Thyroid gland (tissue), 4 donors: ENCODE measurements around the gene ROGDI. TPM values are rescaled to one million over a fixed set of nuclear protein-coding genes. Genes with fewer than 3 reads are reported as not detected.

ENCODE experiments used
- DNase-seq, 2 donors: peaks; one replicate each; pipeline ENCODE4 v3.0.0-alpha.2; 2019
- H3K27ac ChIP-seq, 3 donors: fragments of 200-600 bp; sonication (generic); 1 replicate in 2 of 3; 2 replicates in 1 of 3; pipeline ENCODE4 v1.5.1; 2016 to 2019; ENCODE audit warnings: mild to moderate bottlenecking in 1 of 3, moderate library complexity in 1 of 3
- H3K27me3 ChIP-seq: fragments of 200-600 bp; sonication (generic); one replicate; pipeline ENCODE4 v1.5.1; 2019
- H3K36me3 ChIP-seq, 2 donors: fragments of 200-600 bp; sonication (generic); one replicate each; pipeline ENCODE4 v1.5.1; 2016 to 2019
- H3K4me1 ChIP-seq, 2 donors: fragments of 200-600 bp; sonication (generic); one replicate each; pipeline ENCODE4 v1.5.1; 2017 to 2019
- H3K4me3 ChIP-seq, 3 donors: fragments of 200-600 bp; sonication (generic); replicated peaks in 1 of 3; 1 replicate in 2 of 3; 2 replicates in 1 of 3; pipeline ENCODE4 v1.5.1; 2016; ENCODE audit warnings: mild to moderate bottlenecking in 1 of 3
- H3K9me3 ChIP-seq: fragments of 200-600 bp; sonication (generic); one replicate; pipeline ENCODE4 v1.5.1; 2017
- CTCF ChIP-seq, 6 experiments: fragments of 200-600 bp in 3 of 6; fragments of 450-650 bp in 3 of 6; sonication (generic) in 3 of 6; IDR thresholded peaks; one replicate each; pipeline ENCODE4 v1.5.1; 2016 to 2019; ENCODE audit warnings: antibody characterized with exemption in 6 of 6, mild to moderate bottlenecking in 2 of 6, inconsistent platforms in 1 of 6, moderate library complexity in 1 of 6
- POLR2A ChIP-seq, 2 donors: fragments of 450-650 bp; IDR thresholded peaks; one replicate each; pipeline ENCODE4 v1.6.1; 2017; ENCODE audit warnings: antibody characterized with exemption in 2 of 2, mild to moderate bottlenecking in 2 of 2, moderate library complexity in 1 of 2
- WGBS, 2 donors: methylation state at CpG; one replicate each; pipeline ENCODE4 v1.1.5; 2017; 5-methylcytosine and 5-hydroxymethylcytosine counted together
- intact Hi-C: fragments of 100-400 bp; cut with DNase I; formaldehyde crosslinking; loops from one replicate; pipeline ENCODE4 v1.15.1; 2023
- small RNA-seq: library from RNA; depleted of rRNA; stranded (forward); fragments of <200 nt; gene quantifications from one replicate; pipeline ENCODE3, GENCODE V24; 2016
- total RNA-seq, 4 donors: library from RNA; depleted of rRNA; stranded (reverse); fragments of >200 nt; gene quantifications; one replicate each; pipeline ENCODE4 v1.2.3, GENCODE V29; 2016

Gene ROGDI
- total RNA-seq, 4 donors from 2014 or later: 5.9 to 12.1 (median 8.4) TPM

DNA sequence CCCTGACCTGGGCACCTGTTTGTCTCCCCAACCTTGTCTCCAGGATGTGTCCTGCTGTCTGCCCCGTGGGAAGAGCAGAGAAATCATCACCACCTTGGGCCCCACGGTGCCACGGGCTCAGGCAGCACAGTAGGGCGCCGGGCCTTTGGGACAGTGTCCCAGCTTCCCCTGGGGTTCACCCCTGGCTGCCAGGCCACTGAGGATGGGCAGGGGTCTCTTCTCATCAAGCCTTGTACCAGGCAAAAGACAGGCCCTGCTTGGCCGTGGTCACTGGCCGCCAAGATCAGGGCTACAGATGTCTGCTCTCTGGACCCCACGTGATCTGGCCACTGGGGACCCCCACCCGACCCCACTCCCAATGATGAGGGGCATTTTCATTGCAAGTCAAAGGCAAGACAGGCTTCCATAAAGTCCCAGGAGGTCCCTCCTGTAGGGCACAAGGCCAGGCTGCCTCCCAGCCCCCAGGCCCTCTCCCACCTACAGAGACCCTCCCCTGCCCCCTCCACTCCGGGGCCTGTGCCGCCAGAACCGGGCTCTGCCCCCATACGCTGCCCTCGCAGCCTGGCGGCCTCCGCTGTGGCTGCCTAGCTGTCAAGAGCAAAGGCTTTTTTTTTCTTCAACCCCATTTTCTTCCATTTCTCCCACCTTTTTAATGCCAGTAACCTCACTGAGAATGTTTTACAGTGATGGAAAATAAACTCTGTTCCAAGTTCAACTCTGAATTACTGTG is 53.6 kb downstream of the ROGDI start:
- H3K36me3 ChIP-seq: peaks cover 15 to 22% of the 10 kb centered on the region in 2 donors
- WGBS, 2 donors: 84 to 93% methylated on average over 9 to 14 of the region's 16 CpGs
- H3K9me3 ChIP-seq: no peaks in the 10 kb centered on the region
- intact Hi-C loops: no loop called here
- H3K4me3 ChIP-seq: no peak overlapping the region
- TF ChIP-seq POLR2A (IDR thresholded peaks at IDR 0.05) (no peak), CTCF (IDR thresholded peaks at IDR 0.05) (no peak)
- no peak for DNase-seq
- H3K27ac ChIP-seq: no peak overlapping the region
- H3K4me1 ChIP-seq: peaks cover 13 to 16% of the 10 kb centered on the region in 2 donors
- H3K27me3 ChIP-seq: no peaks in the 10 kb centered on the region

DNA sequence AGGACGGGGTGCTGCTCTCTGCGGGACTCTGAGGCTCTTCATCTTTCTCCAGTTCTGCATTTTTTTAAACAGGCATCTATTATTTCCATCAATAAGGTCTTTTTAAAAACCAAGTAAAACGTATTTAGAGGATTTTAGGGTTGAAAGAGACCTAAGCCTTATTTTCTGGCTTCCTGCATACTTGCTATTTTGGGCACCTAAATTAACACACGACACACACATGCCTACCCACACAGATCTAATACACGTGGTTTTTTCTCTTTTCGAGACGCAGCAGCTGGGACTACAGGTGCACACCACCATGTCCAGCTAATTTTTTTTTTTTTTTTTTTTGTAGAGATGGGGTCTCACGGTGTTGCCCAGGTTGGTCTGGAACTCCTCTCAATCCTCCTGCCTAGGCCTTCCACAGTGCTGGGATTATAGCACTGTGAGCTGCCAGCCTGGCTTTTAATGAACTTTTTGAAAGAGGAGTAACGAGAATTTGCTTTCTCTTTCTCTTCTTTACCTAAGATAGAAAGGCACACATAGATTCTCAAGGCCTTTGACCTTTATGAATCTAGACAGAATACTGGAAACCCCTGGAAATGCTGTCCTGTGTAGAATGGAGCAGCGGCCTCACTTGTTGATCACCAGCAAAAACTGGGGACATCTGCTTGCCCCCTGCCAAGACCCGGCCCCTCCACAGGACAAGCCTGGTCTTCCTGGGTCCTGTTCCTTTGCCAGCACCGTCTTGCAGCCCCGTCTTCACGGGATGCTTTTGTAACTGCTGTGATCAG is 54.3 kb downstream of the ROGDI start:
- 86 to 88% methylated on average over 14 of the region's 14 CpGs for WGBS, 2 donors
- TF ChIP-seq CTCF (IDR thresholded peaks at IDR 0.05): no peak
- no peak for TF ChIP-seq POLR2A (IDR thresholded peaks at IDR 0.05)
- H3K36me3 ChIP-seq: peaks cover 13 to 20% of the 10 kb centered on the region in 2 donors
- H3K27me3 ChIP-seq: no peaks in the 10 kb centered on the region
- intact Hi-C loops: no loop called here
- H3K9me3 ChIP-seq: no peaks in the 10 kb centered on the region
- H3K4me3 ChIP-seq: no peak overlapping the region
- no peak overlapping the region for H3K27ac ChIP-seq
- no peak for DNase-seq
- peaks cover 11 to 14% of the 10 kb centered on the region in 2 donors for H3K4me1 ChIP-seq

DNA sequence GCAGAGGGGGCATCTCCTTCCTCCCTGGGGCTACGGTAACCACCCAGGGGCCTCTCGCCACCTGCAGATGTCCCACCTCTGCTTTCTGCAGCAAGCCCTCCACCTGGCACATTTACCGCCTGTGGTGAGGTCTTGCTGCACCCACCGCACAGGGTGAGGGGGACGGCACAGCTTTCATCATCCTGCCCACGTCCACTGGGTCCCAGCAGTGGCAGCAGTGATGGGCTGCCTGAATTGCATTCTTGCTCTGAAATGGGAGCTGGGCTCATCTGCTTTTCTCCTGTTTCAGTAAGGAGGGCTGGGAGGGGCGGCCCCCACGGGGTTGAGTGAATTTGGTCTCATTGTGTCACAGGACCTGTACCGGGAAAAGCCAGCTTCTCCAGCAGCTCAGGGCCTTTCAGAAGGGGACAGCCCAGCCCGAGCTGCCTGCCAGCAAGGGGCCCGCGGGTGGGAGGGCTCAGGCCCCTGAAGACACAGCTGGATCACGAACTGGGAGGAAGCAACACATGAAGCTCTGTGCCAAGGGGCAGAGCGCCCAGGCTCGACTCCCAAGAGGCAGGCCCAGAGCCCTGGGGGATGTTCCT is 55.4 kb downstream of the ROGDI start:
- peak; percentile 26 to 51 for DNase-seq
- no peak for TF ChIP-seq CTCF (IDR thresholded peaks at IDR 0.05)
- no peak for TF ChIP-seq POLR2A (IDR thresholded peaks at IDR 0.05)
- intact Hi-C loops: no loop called here
- Histone ChIP-seq H3K9me3 (no peaks in the 10 kb centered on the region), H3K27ac (no peak overlapping the region), H3K4me3 (no peak overlapping the region), H3K36me3 (peaks cover 8 to 10% of the 10 kb centered on the region in 2 donors), H3K27me3 (no peaks in the 10 kb centered on the region), H3K4me1 (peaks cover 1 to 4% of the 10 kb centered on the region in 2 donors)
- WGBS, 2 donors: 42 to 74% methylated on average over 7 to 9 of the region's 15 CpGs

Small RNAs within 50 kb of the gene (small RNA-seq; reads per million reads assigned to genes)
- not detected for gene RF00017

Other genes starting within 250 kb of the ROGDI start
- gene C16orf96, start 246.3 kb downstream of the ROGDI start, total RNA-seq: under 1 TPM; 0.11 to 0.88 (median 0.62) TPM
- gene UBALD1, start 187.7 kb downstream of the ROGDI start, total RNA-seq: 10 to 100 TPM in 3 of 4 donors, 1 to 10 TPM in 1; 9.3 to 21.4 (median 10.9) TPM
- gene MGRN1, start 177.8 kb downstream of the ROGDI start, total RNA-seq: 10 to 100 TPM; 32.5 to 86.4 (median 57.6) TPM
- 10 to 100 TPM; 27.0 to 61.1 (median 38.9) TPM for gene NUDT16L1, start 109.1 kb downstream of the ROGDI start, total RNA-seq
- gene ANKS3, start 68.4 kb downstream of the ROGDI start, total RNA-seq: 10 to 100 TPM; 22.9 to 35.3 (median 25.1) TPM
- 1 to 10 TPM in 3 of 4 donors, under 1 TPM in 1; 0.25 to 4.1 (median 2.8) TPM for gene DNAAF8, start 68.1 kb downstream of the ROGDI start, total RNA-seq
- gene ZNF500, start 35.5 kb downstream of the ROGDI start, total RNA-seq: 10 to 100 TPM; 11.8 to 20.6 (median 17.6) TPM
- gene SEPTIN12, start 14.3 kb downstream of the ROGDI start, total RNA-seq: under 1 TPM in 1 of 4 donors, not detected in 3; 0.54 TPM
- gene SMIM22, start 7.3 kb downstream of the ROGDI start, total RNA-seq: not detected
- 10 to 100 TPM; 43.1 to 89.2 (median 75.5) TPM for gene GLYR1, start 44.7 kb upstream of the ROGDI start, total RNA-seq
- gene UBN1, start 44.8 kb upstream of the ROGDI start, total RNA-seq: 10 to 100 TPM; 27.9 to 40.7 (median 30.5) TPM
- 10 to 100 TPM; 55.5 to 84.9 (median 72.0) TPM for gene PPL, start 134.5 kb upstream of the ROGDI start, total RNA-seq
- under 1 TPM; 0.11 to 0.33 (median 0.21) TPM for gene SEC14L5, start 155.7 kb upstream of the ROGDI start, total RNA-seq
- gene NAGPA, start 231.3 kb upstream of the ROGDI start, total RNA-seq: 10 to 100 TPM; 26.0 to 46.8 (median 30.8) TPM